GM19193 (cell line): ENCODE results near the gene ELF3.

ENCODE experiments used
- POLR2A ChIP-seq: IDR thresholded peaks from 4 replicates; pipeline ENCODE4 v1.6.1; 2011; ENCODE audit not compliant: insufficient read depth, insufficient read length; ENCODE audit errors: extremely low read depth

Gene ELF3

DNA sequence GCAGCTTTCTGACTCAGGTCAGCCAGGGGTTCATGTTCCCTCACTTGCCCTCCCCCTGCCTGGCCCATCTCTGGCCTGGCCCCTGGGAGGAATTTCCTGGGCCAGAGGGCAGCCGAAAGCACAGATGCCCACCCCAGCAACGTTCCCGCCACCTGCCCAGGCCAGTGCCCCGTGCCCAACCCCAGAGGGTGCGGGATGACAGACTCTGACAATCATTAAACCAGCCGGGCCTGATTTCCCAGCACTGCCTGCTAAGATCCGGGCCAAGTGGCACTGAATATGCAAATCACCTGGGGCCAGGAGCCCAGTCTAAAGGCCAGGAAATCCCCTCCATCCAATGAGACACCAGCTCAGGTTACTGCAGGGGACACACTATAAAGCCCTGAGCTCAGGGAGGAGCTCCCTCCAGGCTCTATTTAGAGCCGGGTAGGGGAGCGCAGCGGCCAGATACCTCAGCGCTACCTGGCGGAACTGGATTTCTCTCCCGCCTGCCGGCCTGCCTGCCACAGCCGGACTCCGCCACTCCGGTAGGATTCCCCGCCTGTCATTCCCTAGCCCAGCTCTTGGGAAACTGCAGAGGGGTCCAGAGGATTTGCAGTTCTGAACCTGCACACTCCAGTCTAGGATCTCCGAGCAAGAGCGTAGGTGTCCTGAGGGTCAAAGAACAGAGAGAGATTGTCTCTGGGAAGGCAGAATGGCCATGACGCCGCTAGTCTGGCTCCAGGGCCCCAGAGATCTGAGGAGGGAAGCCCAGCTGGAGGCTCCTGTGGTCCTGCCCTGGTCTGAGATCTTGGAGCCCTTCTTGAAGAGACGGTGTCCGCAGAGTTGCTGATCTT, at the start of gene ELF3:
Gene ELF3 (plus strand): TSS at position 408 of the 836 bp plus-strand sequence. CDS start 550 bp downstream, outside the sequence.
- peak; percentile 96 for TF ChIP-seq POLR2A

- TF ChIP-seq POLR2A: no peak
Observed at GRCh38 chr1:201964261-201964660, 46.1 kb upstream of the ELF3 start.

- no peak for TF ChIP-seq POLR2A
Observed at GRCh38 chr1:201966171-201966570, 44.2 kb upstream of the ELF3 start.

DNA sequence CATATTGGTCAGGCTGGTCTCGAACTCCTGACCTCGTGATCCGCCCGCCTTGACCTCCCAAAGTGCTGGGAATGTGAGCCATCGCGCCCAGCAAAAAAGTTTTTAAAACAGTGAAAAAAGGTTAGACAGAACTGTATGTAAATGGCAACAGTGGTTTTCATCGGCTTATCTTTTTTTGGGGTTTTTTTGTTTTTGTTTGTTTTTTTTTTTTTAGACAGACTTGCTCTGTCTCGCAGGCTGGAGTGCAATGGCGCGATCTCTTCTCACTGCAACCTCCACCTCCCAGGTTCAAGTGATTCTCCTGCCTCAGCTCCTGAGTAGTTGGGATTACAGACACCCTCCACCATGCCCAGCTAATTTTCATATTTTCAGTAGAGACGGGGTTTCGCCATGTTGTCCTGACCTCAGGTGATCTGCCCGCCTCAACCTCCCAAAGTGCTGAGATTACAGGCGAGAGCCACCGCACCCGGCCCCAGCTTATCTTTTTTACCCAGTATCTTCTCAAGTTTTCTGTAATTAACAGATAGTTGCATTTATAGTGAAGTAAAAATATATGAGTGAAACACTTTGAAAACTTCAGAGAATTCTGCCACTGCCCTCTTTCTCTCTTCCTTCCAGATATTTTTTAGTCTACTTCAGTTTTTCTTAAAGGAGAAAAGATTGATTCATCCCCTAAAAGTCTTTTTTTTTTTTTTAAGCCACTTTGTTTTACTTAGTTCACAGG, 42.0 kb upstream of the ELF3 start:
- no peak for TF ChIP-seq POLR2A

DNA sequence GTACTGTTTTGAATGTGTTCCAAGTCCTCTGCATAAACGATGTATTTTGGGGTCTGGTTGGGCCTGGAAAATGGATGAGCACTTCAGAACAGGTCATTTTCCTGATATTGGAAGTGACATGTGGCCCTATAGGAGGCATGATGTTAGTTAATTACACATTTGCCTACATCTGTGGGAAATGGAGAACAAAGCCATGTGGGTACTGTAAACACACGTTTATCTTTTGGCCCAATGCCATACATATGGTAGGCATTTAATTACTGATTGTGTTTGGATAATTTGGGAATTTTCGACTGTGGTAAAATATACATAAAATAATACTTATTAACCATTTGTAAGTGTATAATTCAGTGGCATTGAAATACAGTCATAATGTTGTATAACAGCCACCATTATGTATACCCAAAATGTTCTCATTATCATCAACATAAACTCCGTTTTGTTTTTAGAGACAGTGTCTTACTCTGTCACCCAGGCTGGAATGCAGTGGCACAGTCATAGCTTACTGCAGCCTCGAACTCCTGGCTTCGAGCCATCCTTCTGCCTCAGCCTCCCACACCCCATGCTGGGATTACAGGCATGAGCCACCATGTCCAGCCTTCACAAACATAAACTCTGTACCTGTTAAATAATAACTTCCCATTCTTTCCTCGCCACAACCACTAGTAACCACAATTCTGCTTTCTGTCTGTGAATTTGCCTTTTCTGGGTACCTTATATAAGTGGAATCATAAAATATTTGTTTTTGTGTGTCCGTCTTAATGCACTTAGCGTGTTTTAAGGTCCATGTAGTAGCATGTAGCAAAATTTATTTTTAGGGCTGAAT, 39.8 kb upstream of the ELF3 start:
- TF ChIP-seq POLR2A: no peak

DNA sequence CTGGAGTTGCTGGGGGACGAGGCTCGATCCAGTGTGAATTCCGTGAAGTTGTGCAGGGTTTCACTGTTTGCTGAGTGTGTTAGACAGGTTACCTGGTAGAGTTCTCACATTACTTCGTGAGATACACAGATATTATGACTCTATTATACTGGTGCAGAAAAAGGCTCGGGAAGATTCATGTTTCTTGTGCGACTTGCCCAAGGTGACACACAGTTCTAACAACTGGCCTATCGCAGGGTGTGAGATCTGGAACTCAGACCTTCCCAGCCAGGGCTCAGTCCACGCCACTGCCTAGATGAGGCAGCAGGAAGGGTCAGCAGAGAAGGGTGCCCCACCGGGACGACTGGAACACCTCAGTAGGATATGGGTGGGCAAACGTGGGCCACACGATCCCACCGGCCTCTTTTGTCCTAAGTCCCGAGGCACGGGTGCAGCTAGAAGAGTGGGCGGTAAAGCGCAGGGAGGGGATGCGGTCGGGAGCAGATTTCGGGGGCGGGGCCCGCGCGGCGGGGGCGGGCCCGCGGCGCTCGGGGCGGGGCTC, 28.2 kb upstream of the ELF3 start:
- TF ChIP-seq POLR2A: no peak

DNA sequence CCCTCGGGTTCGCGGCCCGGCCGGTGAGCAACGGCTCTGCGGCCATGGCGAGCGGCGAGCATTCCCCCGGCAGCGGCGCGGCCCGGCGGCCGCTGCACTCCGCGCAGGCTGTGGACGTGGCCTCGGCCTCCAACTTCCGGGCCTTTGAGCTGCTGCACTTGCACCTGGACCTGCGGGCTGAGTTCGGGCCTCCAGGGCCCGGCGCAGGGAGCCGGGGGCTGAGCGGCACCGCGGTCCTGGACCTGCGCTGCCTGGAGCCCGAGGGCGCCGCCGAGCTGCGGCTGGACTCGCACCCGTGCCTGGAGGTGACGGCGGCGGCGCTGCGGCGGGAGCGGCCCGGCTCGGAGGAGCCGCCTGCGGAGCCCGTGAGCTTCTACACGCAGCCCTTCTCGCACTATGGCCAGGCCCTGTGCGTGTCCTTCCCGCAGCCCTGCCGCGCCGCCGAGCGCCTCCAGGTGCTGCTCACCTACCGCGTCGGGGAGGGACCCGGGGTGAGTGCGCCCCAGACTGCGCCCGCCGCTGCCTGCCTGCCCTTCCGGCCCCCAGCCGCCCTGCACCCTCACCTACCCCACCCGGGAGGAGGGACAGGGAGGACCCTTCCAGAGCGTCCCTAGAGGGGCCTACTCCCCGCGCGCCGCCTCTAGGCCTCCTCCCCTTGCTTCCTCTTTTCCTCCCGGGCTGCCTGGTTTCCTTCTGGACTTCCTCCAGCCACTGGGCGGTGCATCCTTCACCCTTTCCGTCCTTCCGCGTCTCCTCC, 27.6 kb upstream of the ELF3 start, which contains the start of gene RNPEP:
Gene RNPEP (plus strand): TSS at position 26 of the 757 bp plus-strand sequence. CDS start 19 bp downstream, at position 45.
- TF ChIP-seq POLR2A: peak; percentile 76

DNA sequence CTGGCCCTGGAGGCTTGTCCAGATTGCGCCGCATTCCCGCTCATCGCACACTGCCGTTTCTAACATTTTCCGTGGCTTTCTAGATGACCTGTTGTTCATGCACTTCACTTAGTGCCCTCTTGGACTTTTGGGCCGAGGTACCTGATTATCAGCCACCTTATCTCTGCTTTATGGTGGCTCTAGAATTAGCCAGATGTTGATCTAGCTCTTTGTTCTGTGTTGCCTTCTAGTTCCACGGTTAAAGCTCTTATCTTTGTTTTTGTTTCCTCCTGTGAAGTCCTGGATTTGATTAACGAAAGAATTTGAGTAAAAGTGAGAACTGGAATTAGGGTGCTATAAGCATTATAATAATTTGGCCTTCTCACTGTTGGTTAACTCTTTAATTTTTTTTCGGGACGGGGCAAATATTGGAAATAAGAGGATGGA, 27.0 kb upstream of the ELF3 start:
- no peak for TF ChIP-seq POLR2A

DNA sequence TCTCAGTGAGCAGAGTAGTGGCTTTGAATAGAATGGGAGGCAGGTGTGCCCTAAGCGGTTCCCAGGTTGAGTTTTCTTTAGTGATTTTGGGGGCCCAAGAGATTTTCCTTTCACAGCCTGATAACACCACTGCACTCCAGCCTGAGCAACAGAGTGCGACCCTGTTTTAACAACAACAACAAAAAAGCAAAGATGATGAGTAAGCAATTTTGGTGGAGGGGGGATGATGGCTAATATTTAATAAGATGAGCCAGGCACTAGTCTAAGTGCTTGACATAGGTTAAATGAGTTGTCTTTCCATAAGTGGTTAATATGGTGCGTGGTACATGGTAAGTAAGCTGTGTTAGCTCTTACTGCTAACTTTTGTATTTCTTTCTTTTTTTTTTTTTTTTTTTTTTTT, 25.9 kb upstream of the ELF3 start:
- TF ChIP-seq POLR2A: no peak

DNA sequence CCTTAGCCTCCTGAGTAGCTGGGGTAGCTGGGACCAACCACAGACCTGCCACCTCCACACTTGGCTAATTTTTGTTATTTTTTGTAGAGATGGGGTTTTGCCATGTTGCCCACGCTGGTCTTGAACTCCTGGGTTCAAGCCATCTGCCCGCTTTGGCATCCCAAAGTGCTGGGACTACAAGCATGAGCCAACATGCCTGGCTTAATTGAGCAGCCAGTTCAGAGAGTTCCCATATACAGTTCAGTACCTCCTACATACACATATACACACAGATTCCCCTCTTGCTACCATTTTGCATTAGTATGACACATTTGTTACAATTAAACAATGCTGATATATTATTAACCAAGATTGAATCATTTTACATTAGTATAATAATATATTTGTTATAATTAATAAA, 25.0 kb upstream of the ELF3 start:
- TF ChIP-seq POLR2A: no peak

DNA sequence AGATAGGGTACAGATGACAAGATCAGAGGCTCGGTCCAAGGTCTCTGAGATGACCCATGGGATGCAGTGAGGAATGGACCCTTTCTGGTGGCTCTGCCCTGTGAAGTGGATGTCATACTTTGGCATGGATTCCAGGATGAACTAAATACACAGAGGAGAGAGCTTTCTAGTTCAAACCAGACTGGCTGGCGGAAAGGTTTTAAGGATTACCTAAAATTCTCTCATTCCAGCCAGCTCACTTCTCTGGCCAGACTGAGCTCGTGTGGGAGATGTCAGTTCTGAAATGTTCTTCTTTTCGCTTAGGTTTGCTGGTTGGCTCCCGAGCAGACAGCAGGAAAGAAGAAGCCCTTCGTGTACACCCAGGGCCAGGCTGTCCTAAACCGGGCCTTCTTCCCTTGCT, 21.8 kb upstream of the ELF3 start:
- TF ChIP-seq POLR2A: no peak

DNA sequence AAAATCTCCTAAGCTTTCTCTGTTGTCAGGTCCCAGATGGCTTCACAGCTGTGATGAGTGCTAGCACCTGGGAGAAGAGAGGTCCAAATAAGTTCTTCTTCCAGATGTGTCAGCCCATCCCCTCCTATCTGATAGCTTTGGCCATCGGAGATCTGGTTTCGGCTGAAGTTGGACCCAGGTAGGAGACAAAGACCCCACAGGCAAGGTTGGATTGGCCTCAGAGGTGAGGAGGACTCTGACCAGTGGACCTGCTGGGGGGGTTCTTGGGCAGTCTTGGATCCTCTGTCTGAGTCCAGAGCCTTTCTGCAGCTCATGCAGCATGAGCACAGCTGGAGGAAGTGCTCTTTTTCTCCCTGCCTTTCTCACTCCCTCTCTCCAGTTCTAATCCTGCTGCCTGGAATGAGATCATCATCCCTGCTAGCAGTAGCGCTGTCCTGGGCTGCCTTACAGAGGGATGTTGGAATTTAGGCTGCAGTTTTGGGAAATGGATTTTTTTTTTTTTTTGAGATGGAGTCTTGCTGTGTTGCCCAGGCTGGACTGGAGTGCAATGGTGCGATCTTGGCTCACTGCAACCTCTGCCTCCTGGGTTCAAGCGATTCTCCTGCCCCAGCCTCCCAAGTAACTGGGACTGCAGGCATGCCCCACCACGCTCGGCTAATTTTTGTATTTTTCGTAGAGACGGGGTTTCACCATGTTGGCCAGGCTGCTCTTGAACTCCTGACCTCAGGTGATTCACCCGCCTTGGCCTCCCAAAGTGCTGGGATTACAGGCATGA, 20.8 kb upstream of the ELF3 start:
- TF ChIP-seq POLR2A: no peak

DNA sequence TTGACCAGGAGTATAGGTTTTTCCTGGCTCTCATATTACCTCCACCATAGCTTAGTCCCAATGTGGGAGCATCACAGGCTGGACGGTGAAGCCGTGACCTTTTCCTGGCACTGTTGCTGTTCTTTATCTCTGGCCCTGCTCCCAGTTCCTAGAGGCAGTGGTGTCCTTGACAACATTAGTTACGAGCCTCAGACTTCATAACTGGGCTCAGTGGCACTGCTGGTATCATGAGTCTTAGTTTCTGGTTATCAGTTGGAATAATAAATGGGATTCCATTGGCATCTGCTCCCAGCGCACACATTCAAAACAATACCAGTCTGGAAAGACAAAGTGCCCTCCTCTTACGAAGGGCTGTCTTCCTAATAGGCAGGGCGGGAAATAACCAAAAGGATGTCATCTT, 20.0 kb upstream of the ELF3 start:
- TF ChIP-seq POLR2A: no peak
